Transverse colon (tissue), 3 donors: Measurements from ENCODE around the gene PSEN2.

ENCODE experiments used
- CTCF ChIP-seq, 5 experiments: fragments of 200-600 bp in 3 of 5; fragments of 450-650 bp in 2 of 5; sonication (generic) in 3 of 5; IDR thresholded peaks; 1 replicate in 2 of 5; 2 replicates in 3 of 5; pipeline ENCODE4 v1.5.1; 2016 to 2017; ENCODE audit warnings: antibody characterized with exemption in 5 of 5, inconsistent platforms in 3 of 5, mild to moderate bottlenecking in 2 of 5, moderate library complexity in 1 of 5
- EP300 ChIP-seq: sonication (generic); formaldehyde crosslinking; IDR thresholded peaks from one replicate; pipeline ENCODE4 v1.6.1; 2017; ENCODE audit warnings: antibody characterized with exemption, low read depth
- POLR2A ChIP-seq: fragments of 450-650 bp; IDR thresholded peaks from one replicate; pipeline ENCODE4 v1.6.1; 2016; ENCODE audit warnings: antibody characterized with exemption, mild to moderate bottlenecking, moderate library complexity

GRCh38 chr1:226863446-226863845, 7.0 kb upstream of the PSEN2 start:
- TF ChIP-seq CTCF (IDR thresholded peaks at IDR 0.05): no peak
- no peak for TF ChIP-seq POLR2A
- TF ChIP-seq EP300: no peak
